Kidney epithelial cell (primary cell): Measurements from ENCODE around the gene MOV10L1. TPM values are rescaled to one million over a fixed set of nuclear protein-coding genes. Genes with fewer than 3 reads are reported as not detected.

Experiments used
- DNase-seq: peaks from one replicate; pipeline ENCODE4 v3.0.0-alpha.2; 2010; ENCODE audit warnings: low read depth
- H3K27me3 ChIP-seq: 2 replicates; pipeline ENCODE4 v1.6.0; 2011; ENCODE audit warnings: low read length; ENCODE audit not compliant: control insufficient read depth, insufficient read depth
- H3K36me3 ChIP-seq: 2 replicates; pipeline ENCODE4 v1.5.1; 2011; ENCODE audit warnings: low read length; ENCODE audit not compliant: control insufficient read depth, insufficient read depth
- H3K4me3 ChIP-seq: 2 replicates; pipeline ENCODE4 v1.5.1; 2011; ENCODE audit warnings: low read depth, mild to moderate bottlenecking, control low read depth, low read length
- CTCF ChIP-seq: IDR thresholded peaks from 2 replicates; pipeline ENCODE4 v1.5.1; 2011; ENCODE audit warnings: mild to moderate bottlenecking, moderate library complexity, low read length, control low read depth, inconsistent platforms; ENCODE audit not compliant: insufficient read depth, poor library complexity, severe bottlenecking
- total RNA-seq: library from RNA; depleted of rRNA; stranded (reverse); fragments of >200 nt; gene quantifications from 2 replicates; pipeline ENCODE4 v1.2.3, GENCODE V29; 2015

MOV10L1 gene
- total RNA-seq, 1 donor from 2014 or later, result 1.7 TPM

- Histone ChIP-seq H3K27me3 (peaks cover 52% of the 10 kb centered on the region), H3K4me3 (no peak within 1 kb of the TSS), H3K36me3 (no peaks in the 10 kb centered on the region)
- no peak for TF ChIP-seq CTCF
- DNase-seq, result no peak
Measured at GRCh38 chr22:50058061-50058905, 31.5 kb upstream of the MOV10L1 start, which contains the start of gene TTLL8. TTLL8 (minus strand) TSS chr22:50058298.

- TF ChIP-seq CTCF, result no peak
- DNase-seq, result no peak
- no peaks in the 10 kb centered on the region for H3K36me3 ChIP-seq
- H3K27me3 ChIP-seq, result peaks cover 52% of the 10 kb centered on the region
- no peak overlapping the region for H3K4me3 ChIP-seq
Measured at GRCh38 chr22:50058906-50059880, 30.6 kb upstream of the MOV10L1 start.

- no peaks in the 10 kb centered on the region for H3K36me3 ChIP-seq
- H3K27me3 ChIP-seq, result peaks cover 57% of the 10 kb centered on the region
- TF ChIP-seq CTCF, result no peak
- H3K4me3 ChIP-seq, result no peak overlapping the region
- no peak for DNase-seq
Measured at GRCh38 chr22:50059881-50060262, 29.9 kb upstream of the MOV10L1 start.

GRCh38 chr22:50060441-50061140 lies 29.2 kb upstream of the MOV10L1 start:
- TF ChIP-seq CTCF, result no peak
- Histone ChIP-seq H3K4me3 (no peak overlapping the region), H3K36me3 (no peaks in the 10 kb centered on the region), H3K27me3 (peaks cover 57% of the 10 kb centered on the region)
- DNase-seq, result no peak

- DNase-seq, result no peak
- no peak for TF ChIP-seq CTCF
- Histone ChIP-seq H3K36me3 (no peaks in the 10 kb centered on the region), H3K4me3 (no peak overlapping the region), H3K27me3 (peaks cover 57% of the 10 kb centered on the region)
Measured at GRCh38 chr22:50061141-50061823, 28.5 kb upstream of the MOV10L1 start.
